ENCODE results near the gene TASP1.
"Not testable (repeated sequence)": the region's sequence is repeated elsewhere in the genome, so short reads cannot be mapped to it uniquely, and the experiment has no call there.

The TASP1 gene, protein sequence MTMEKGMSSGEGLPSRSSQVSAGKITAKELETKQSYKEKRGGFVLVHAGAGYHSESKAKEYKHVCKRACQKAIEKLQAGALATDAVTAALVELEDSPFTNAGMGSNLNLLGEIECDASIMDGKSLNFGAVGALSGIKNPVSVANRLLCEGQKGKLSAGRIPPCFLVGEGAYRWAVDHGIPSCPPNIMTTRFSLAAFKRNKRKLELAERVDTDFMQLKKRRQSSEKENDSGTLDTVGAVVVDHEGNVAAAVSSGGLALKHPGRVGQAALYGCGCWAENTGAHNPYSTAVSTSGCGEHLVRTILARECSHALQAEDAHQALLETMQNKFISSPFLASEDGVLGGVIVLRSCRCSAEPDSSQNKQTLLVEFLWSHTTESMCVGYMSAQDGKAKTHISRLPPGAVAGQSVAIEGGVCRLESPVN

GRCh38 chr20:13638496-13639149 is at the start of gene TASP1:
TASP1 (minus strand) TSS chr20:13638932; CDS start chr20:13630078, 8,854 bp downstream.
- DNase-seq, result peak; percentile 96

DNA sequence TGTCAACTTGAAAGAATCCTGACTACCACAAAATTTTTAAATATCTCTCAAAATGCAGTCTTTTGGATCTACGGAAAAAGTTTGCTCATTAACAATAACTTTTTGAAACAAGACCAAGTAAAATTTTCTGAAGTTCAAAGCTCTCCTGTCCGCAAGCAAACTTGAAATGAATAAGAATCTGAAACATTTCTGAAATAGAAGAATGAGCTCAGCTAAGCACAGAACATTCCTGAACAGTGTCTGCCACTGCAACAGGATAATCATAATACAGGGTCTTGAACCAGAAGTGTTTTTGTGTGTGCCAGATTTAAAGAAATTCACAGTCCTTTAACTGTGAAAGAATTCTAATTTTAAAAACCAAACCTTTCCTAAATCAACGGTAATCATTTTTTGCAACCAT is 49.1 kb upstream of the TASP1 start:
- DNase-seq, result no peak

DNA sequence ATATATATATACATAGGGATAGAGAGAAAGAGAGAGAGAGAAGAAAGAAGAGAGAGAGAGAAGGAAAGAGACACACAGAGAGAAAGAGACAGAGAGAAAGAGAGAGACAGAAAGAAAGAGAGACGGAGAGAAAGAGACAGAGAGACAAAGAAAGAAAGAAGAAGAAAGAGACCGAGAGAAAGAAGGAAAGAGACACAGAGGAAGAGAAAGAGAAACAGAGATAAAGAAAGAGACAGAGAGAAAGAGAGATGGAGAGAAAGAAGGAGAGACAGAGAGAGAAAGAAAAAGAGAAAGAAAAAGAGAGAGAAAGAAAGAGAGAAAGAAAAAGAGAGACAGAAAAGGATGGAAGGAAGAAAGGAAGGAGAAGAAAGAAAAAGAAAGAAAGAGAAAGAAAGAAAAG is 46.9 kb upstream of the TASP1 start:
- DNase-seq, result no peak

GRCh38 chr20:13684566-13685222 is 46.0 kb upstream of the TASP1 start:
- DNase-seq, result no peak

DNA sequence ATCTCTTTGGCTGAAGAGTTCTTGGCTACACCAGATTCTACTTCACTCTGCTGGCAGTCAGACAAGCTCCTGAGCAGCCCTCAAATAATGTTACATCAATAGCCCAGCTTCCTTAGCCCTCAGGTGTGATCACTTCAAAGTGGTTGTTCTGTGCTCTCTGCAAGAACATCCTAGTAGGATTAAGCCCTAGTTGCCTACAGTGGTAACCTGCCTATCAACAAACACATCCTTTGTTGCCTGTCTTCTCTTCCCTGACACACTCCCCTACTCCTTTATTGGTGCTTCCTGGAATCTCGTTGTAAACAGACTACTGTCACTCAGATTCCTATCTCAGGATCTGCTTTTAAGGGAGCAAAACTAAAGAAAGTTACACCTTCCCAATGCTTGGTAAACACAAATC is 45.1 kb upstream of the TASP1 start:
- no peak for DNase-seq

DNA sequence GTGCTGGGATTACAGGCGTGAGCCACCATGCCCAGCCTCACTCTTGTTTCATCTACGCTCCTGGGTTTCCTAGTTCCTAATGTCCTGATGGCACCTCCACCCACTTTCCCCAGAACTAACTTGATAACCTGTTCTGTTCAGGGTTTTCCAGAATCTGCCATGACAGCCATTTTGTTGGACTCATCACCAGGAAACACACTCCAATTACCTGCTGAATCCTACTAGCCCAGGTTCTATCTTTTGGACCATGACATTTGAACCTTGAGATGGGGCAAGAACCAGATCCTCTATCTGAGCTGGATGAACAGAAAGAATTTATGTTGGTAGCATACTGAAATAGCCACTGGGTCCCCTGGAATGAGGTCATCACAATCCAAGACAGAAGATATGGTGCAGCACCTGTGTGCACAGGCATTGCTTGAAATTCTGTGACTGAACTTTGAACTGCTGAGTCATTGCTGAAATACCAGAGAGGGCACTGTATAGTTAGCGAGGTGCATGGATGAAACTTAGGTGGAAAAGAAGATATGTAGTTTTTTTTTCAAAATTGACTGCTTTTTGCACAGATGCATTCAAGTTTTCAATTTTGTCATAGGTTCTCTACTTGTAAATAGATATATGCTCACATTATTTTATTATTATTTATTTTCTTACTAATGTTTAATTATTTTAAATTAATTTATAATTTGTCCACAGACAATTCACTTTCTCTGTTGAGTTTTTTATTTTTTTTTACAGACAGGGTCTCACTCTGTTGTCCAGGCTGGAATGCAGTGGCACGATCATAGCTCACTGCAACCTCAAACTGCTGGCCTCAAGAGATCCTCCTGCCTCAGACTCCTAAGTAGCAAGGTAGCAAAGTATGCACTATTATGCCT is 42.8 kb upstream of the TASP1 start:
- DNase-seq, result no peak

- DNase-seq, result no peak
These were observed 40.2 kb upstream of the TASP1 start for GRCh38 chr20:13678944-13679343.

- no peak for DNase-seq
These were observed 38.5 kb upstream of the TASP1 start for GRCh38 chr20:13677241-13677640.

- no peak for DNase-seq
These were observed 38.0 kb upstream of the TASP1 start for GRCh38 chr20:13676682-13677081.

DNA sequence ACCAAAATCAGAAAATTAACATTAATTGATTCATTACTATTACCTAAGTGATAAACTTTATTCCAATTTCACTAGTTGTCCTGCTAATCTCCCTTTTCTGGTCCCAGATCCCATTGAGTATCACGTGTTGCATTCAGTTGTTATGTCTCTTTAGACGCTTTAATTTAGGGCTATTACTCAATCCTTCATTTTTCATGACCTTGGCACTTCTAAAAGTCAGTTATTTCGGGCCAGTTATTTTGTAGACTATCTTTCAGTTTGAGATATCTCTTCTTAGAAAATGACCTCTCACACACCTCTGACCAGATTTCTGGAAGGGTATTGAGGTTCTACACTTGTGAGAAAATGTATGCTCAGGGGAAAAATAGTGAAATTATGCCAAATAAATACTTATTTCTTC is 34.0 kb upstream of the TASP1 start:
- DNase-seq, result no peak

- no peak for DNase-seq
These were observed 33.2 kb upstream of the TASP1 start for GRCh38 chr20:13671916-13672378.

DNA sequence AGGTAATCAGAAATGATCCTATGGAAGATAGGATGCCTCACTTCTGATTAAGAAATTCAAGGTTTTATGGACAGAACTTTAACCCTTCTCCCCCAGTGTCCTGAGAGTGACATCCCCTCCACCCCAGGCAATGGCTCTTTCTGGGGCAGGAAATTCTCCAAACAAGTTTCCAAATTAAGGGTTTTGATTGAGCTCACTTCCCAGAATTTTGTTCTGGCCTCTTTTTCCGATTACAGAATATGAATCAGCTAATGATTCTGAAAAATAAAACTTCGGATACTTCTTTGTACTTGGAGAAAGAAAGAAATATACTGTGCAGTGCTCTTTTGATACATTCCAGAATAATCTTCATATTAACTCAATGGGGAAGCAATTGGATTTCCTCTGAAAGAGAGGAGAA is 32.8 kb upstream of the TASP1 start:
- no peak for DNase-seq

DNA sequence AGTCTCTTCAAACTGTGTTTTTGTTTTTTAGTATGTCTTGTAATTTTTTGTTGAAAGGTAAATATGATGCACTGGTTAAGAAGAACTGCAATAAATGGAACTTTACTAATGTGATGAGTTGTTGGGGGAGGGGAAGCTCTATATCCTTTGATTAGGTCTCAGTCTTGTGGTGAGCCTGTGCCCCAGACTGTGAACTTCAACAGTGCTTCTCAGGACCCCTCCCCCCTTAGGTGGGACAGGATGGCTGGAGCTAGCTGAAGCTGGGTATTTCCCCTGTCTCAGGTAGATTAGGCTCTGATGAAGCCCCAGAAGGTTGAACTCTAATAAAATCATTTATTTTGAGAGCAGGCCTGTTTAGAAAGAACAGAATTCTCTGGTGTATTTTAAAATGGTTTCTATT is 31.4 kb upstream of the TASP1 start:
- DNase-seq, result no peak

DNA sequence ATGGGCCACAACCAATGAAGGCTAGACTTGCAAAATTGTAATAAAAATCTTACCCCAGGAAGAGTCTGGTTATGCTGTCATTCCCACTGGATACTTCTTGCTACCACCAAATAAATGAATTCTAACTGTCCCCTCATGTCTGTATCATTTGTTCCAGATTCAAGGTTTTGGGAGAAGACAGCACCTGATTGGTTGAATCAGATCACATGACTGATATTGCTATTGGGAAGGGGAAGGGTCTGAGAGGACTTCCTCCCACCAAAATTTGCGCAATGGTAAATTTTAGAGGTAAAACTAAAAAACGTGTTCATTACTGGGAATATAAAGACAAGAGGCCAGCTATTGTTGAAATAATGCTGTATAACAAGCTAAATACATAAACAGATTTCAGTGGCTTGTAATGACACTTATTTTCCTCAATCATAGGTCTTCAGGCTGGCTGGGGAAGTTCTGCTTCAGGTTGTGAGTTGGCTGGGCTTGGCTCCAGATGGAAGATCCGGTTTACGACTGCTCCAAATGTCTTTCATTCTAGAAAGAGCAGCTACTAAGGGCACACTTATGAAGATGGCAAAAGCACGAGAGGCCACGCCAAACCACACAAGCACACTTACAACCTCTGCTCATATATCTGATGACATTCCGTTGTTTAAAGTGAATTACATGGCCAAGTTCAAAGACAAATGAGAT is 27.1 kb upstream of the TASP1 start:
- DNase-seq, result no peak

DNA sequence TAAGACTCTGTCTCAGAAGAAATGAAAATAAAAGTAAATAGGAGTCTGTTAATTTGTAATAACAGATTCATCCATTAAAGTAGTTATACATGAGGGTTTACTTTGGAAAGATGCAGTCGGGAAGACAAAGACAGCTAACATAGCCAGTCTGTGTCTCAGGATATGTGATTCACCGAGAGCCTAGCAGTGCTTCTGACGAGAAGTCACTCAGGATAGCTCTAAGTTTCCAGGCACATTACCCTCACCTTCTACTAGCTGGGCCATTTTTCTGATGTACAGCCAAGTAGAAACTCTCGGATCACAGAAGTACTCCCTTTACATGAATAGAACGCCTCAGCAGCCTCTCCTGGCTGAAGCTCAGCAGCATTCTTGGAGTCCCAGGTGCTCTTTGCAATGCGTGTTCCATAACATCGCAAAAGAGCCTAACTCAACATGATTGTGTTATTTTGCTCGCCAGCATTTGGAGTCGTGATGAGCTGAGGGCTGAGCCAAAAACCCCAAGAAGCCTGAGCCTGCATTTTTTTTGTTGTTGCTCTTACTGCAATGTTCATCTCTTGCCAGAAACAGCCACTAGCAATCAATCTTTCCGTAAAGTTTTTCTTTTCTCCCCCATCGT is 22.4 kb upstream of the TASP1 start:
- no peak for DNase-seq

- DNase-seq, result no peak
These were observed 20.6 kb upstream of the TASP1 start for GRCh38 chr20:13659288-13659687.

- DNase-seq, result not testable (repeated sequence)
These were observed 19.3 kb upstream of the TASP1 start for GRCh38 chr20:13658060-13658459.

DNA sequence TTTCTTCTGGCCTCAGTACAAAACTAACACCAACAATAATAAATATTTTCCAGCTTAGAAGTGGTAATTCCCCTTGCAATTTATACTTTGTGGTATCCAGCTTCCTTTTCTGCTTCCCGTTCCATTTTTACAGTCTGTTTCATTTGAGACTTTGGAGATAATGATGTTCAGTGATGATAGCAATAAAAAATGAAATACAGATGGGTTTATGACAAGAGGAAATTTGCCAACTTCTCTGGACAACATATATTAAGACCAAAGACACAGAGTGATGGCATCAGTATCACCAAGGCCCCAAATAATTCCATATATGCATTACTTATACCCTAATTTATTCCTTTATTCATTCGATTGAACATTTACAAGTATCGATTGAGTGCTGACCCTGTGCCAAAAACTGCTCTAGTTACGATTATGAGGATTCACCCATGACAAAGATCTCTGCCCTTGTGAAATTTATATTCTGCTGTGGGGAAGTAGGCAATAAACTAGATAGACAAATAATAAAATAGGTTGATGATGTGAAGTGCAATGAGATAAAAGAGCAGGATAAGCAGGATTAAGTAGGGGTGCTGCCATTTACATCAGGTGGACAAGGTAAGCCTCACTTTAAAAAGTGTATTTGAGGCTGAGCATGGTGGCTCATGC is 18.1 kb upstream of the TASP1 start:
- no peak for DNase-seq

GRCh38 chr20:13654463-13655023 is 15.8 kb upstream of the TASP1 start:
- DNase-seq, result no peak

DNA sequence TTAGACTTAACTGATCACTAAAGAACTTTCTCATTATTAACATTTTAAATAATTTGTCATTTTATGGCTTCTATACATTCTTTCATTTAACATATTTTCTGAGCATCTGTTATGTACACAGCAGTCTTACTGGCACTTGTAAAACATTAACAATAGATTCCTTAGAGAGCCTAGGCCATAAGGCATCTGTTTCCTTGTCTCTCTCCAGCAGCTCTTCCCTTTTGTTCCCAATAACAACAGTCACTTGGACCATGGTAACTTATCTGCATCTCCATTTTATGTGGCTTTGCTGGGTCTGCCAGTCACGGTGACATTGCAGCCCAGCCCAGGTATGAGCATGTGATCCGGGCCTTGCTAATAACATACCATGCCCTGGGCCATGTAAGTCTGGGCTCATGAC is 11.7 kb upstream of the TASP1 start:
- no peak for DNase-seq
